Vagina (tissue), 2 donors: Measurements from ENCODE around the gene TPM4.

ENCODE experiments used
- CTCF ChIP-seq, 3 experiments: fragments of 450-650 bp in 2 of 3; fragments of 200-600 bp in 1 of 3; sonication (generic) in 1 of 3; IDR thresholded peaks; one replicate each; pipeline ENCODE4 v1.5.1; 2017 to 2019; ENCODE audit warnings: antibody characterized with exemption in 3 of 3, mild to moderate bottlenecking in 2 of 3, moderate library complexity in 2 of 3
- POLR2A ChIP-seq, 2 donors: fragments of 450-650 bp; IDR thresholded peaks; one replicate each; pipeline ENCODE4 v1.6.1; 2017; ENCODE audit warnings: antibody characterized with exemption in 2 of 2, mild to moderate bottlenecking in 2 of 2, moderate library complexity in 2 of 2

GRCh38 chr19:16127080-16127479, 50.8 kb downstream of the TPM4 start:
- TF ChIP-seq CTCF (IDR thresholded peaks at IDR 0.05) (no peak), POLR2A (IDR thresholded peaks at IDR 0.05) (no peak)
